ENCODE measurements around the gene CNNM4.

DNA sequence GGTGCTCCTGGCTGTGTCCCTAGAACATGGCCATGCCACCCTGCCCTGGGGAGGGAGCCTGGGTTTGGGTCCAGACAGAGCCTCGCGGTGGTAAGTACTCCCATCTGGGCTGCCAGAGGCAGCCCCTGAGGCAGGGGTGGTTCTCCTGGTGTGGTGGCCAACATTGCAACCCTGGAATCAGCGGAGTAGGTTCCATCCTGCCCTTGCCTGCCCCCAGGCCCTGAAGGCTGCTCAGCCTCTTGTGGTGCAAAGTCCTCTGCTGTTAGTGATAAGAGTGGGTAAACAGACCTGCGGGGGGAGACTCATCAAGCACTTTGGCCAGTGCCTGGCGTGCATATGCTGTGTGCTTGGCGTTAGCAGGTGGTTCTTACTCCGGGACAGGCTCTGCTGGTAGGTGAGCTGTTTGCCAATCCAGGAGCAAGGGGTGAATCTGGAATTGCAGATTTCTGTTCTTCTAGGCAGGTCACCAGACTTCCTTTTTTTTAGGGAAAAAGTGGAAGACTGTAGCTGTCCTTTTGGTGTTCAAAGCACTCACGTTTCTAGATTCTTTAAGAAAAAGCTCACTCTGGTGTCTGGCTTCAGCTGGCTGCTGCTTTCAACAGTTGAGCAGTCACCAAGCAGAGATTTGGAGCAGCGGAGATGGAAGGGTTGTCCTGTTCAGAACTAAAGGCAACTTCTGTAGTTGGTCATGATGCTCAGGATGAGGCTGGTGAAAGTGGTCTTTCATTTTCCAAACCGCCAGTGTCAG, 58.6 kb downstream of the CNNM4 start:
- TF ChIP-seq EZH2 (IDR thresholded peaks at IDR 0.05) (no peak), POLR2AphosphoS5 (IDR thresholded peaks at IDR 0.05; ENCODE audit: borderline replicate concordance, low read depth, low read length) (no peak)

Measured in SK-N-MC (cell line).